Psoas muscle (tissue), 7 donors: Measurements from ENCODE around the gene CCNH. TPM values are rescaled to one million over a fixed set of nuclear protein-coding genes. Genes with fewer than 3 reads are reported as not detected.

ENCODE experiments used
- polyA plus RNA-seq, 3 donors: library from polyadenylated mRNA; stranded (reverse); fragments of 200-250 nt; gene quantifications; one replicate each; pipeline ENCODE4 v1.2.3, GENCODE V29; 2013
- total RNA-seq, 4 donors: library from RNA; stranded (reverse); fragmentation: NEBNext Ultra II Directional in 2 of 4; extraction: Animal tissue kit (Norgen Biotek cat#: 25700) in 2 of 4; gene quantifications; one replicate each; pipeline versions ENCODE4 v1.2.1 to v1.2.4, GENCODE V29; 2021 to 2023
- donor health status: healthy with polysubstance abuse.
- donor health status: DM: no; HTN: no; CAD: no; lungs with moderate emphysema.
- donor health status: Bipolar disorder and iron deficiency.
- donor health status: healthy.
- donor health status: DM: no; HTN: no; CAD: no.
- donor health status: DM: no; HTN: no; CAD: no.
- donor health status: DM: yes; HTN: yes; CAD: no.

Gene CCNH
- total and polyA plus RNA-seq, 7 donors = 19.9 to 62.1 (median 34.3) TPM

Other genes starting within 250 kb of the CCNH start
- 10 to 100 TPM; 10.2 to 16.8 (median 12.9) TPM for gene RASA1, start 145.0 kb downstream of the CCNH start, total RNA-seq
- 10 to 100 TPM in 1 of 3 donors, 1 to 10 TPM in 2; 5.4 to 14.0 (median 7.7) TPM for gene RASA1, start 145.0 kb downstream of the CCNH start, polyA plus RNA-seq